ENCODE measurements around the gene SERPINB7. TPM values are rescaled to one million over a fixed set of nuclear protein-coding genes. Genes with fewer than 3 reads are reported as not detected.

SERPINB7 gene
- total RNA-seq, 1 experiment from 2014 or later: not detected

DNA sequence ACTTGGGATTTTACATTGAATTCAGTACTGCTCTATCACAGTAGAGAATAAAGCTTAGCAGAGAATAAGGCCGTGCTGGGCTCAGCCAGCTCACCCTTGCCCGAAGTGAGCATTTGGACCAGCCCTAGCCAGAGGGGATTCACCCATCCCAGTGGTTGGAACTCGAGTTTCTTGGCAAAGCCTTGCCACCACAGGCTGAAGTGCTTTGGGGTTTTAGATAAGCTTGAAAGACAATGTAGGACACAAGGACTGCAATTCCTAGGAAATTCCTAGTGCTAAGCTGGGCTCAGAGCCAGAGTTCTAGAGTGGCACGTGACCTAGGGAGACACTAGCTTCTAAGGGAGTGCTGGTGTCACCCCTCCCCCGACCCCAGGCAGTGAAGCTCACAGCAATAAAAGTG, 44.4 kb upstream of the SERPINB7 start:
- no peaks in the 10 kb centered on the region for H3K79me1 ChIP-seq (ENCODE audit: insufficient read depth, low read depth, low read length, poor library complexity, severe bottlenecking)
- no peak overlapping the region for H2AK5ac ChIP-seq (ENCODE audit: insufficient read length, low read length)
- H4K91ac ChIP-seq (ENCODE audit: insufficient read length, low read depth, low read length): no peak overlapping the region
- H3K27me3 ChIP-seq (ENCODE audit: insufficient read depth, low read length): no peaks in the 10 kb centered on the region
- Mint-ChIP-seq H3K27me3 (ENCODE audit: low read depth) (no peaks in the 10 kb centered on the region; the same call in none of the 2 replicates), H3K4me1 (peaks cover 4 to 8% of the 10 kb centered on the region in 2 experiments), H3K36me3 (ENCODE audit: insufficient read depth in 1 of 3, low read depth in 3 of 3) (no peaks in the 10 kb centered on the region; a peak in 1 of 7 replicates), H3K27ac (no peak overlapping the region), H3K9me3 (no peaks in the 10 kb centered on the region; a peak in 2 of 5 replicates), H3K4me3 (no peak overlapping the region)
- H2BK12ac ChIP-seq (ENCODE audit: insufficient read length, low read depth, low read length): no peak overlapping the region
- H2BK20ac ChIP-seq (ENCODE audit: low read depth, low read length, poor library complexity, severe bottlenecking): no peak overlapping the region
- H4K5ac ChIP-seq (ENCODE audit: insufficient read length, low read depth, low read length): no peak overlapping the region
- H3K23ac ChIP-seq (ENCODE audit: insufficient read length, low read depth, low read length): no peak overlapping the region
- H3K27ac ChIP-seq (ENCODE audit: insufficient read length, low read depth, low read length): no peak overlapping the region
- no peaks in the 10 kb centered on the region for H4K20me1 ChIP-seq (ENCODE audit: control insufficient read depth, insufficient read depth, insufficient read length)
- H4K8ac ChIP-seq (replicated peaks; ENCODE audit: insufficient read length, low read depth, low read length): no peak overlapping the region
- DNase-seq: no peak
- H3K23me2 ChIP-seq (ENCODE audit: insufficient read length, low read depth, low read length, poor library complexity, severe bottlenecking): no peaks in the 10 kb centered on the region
- no peak overlapping the region for H3K4me2 ChIP-seq (ENCODE audit: insufficient read depth, insufficient read length, low read length)
- no peaks in the 10 kb centered on the region for H3K79me2 ChIP-seq (ENCODE audit: insufficient read depth, low read length)
- no peak overlapping the region for H3K14ac ChIP-seq (ENCODE audit: insufficient read depth, low read length)
- H3K4ac ChIP-seq (ENCODE audit: low read depth, low read length): no peak overlapping the region
- no peak overlapping the region for H2BK120ac ChIP-seq (ENCODE audit: low read depth, low read length, poor library complexity, severe bottlenecking)
- TF ChIP-seq CTCF (conservative IDR thresholded peaks at IDR 0.05): no peak
- H2BK5ac ChIP-seq (ENCODE audit: insufficient read length, low read length): no peak overlapping the region
- H2AFZ ChIP-seq (ENCODE audit: low read length): no peak overlapping the region
- H3K18ac ChIP-seq (ENCODE audit: insufficient read length, low read depth, low read length): no peak overlapping the region
- H3T11ph ChIP-seq (ENCODE audit: low read length): no peak overlapping the region
- WGBS (ENCODE audit: extremely low coverage, insufficient read length, low lambda C conversion rate): no CpG with 5 or more reads among the region's 5 CpGs
- no peak overlapping the region for H3K9ac ChIP-seq (ENCODE audit: extremely low read depth, insufficient read length, low read length)
- H2BK15ac ChIP-seq (ENCODE audit: low read depth, low read length): no peak overlapping the region
- no peaks in the 10 kb centered on the region for H3K4me1 ChIP-seq (ENCODE audit: insufficient read depth, low read length)
- H3K56ac ChIP-seq (ENCODE audit: insufficient read length, low read depth, low read length): no peak overlapping the region
- no peaks in the 10 kb centered on the region for H3K9me3 ChIP-seq (ENCODE audit: control insufficient read depth, low read depth, low read length)

Data from H9 (cell line).